CD4-positive, alpha-beta T cell (primary cell): ENCODE measurements around the gene NUDT13. TPM values are rescaled to one million over a fixed set of nuclear protein-coding genes. Genes with fewer than 3 reads are reported as not detected.

Source experiments
- ATAC-seq: fragments of 200-7000 bp; cut with Tn5 transposase; one replicate; pipeline ENCODE4 v1.10.0; 2022; ENCODE audit warnings: mild to moderate bottlenecking; ENCODE audit not compliant: poor library complexity
- CTCF ChIA-PET: fragments of 350-600 bp; sonication (Branson Sonifier 250); formaldehyde crosslinking; loops from one replicate; lab custom pipeline; 2021; ENCODE audit warnings: antibody characterized with exemption, inconsistent platforms; lab: Charles Lee
- POLR2A ChIA-PET: fragments of 350-600 bp; sonication (Branson Sonifier 250); formaldehyde crosslinking; loops from one replicate; lab custom pipeline; 2021; ENCODE audit warnings: antibody characterized with exemption, inconsistent platforms; lab: Charles Lee
- DNase-seq, 14 experiments: peaks; one replicate each; pipeline ENCODE4 v3.0.0-alpha.2; 2013 to 2020; ENCODE audit warnings: mixed read lengths in 2 of 14
- H3K27ac ChIP-seq, 2 donors: one replicate each; pipeline versions ENCODE4 v1.5.1 to v1.7.0; 2013; ENCODE audit warnings: low read length in 2 of 2, low read depth in 1 of 2, mild to moderate bottlenecking in 1 of 2
- H3K27me3 ChIP-seq, 2 experiments: 1 replicate in 1 of 2; 2 replicates in 1 of 2; pipeline versions ENCODE4 v1.6.1 to v1.7.0; 2013; ENCODE audit warnings: low read length in 2 of 2, control low read depth in 1 of 2, mild to moderate bottlenecking in 1 of 2, moderate library complexity in 1 of 2; ENCODE audit not compliant: insufficient read depth in 2 of 2, control insufficient read depth in 1 of 2
- H3K36me3 ChIP-seq: one replicate; pipeline ENCODE4 v1.6.1; 2013; ENCODE audit warnings: low read length, control low read depth; ENCODE audit not compliant: insufficient read depth
- H3K4me1 ChIP-seq: one replicate; pipeline ENCODE4 v1.6.1; 2013; ENCODE audit warnings: low read length, control low read depth; ENCODE audit not compliant: insufficient read depth
- H3K4me3 ChIP-seq: one replicate; pipeline ENCODE4 v1.5.1; 2013; ENCODE audit warnings: mild to moderate bottlenecking, low read length, moderate library complexity
- H3K9me3 ChIP-seq, 2 experiments: 1 replicate in 1 of 2; 2 replicates in 1 of 2; pipeline versions ENCODE4 v1.6.1 to v1.7.0; 2013; ENCODE audit warnings: low read length in 2 of 2, mild to moderate bottlenecking in 2 of 2, control low read depth in 1 of 2, moderate library complexity in 1 of 2; ENCODE audit not compliant: control insufficient read depth in 1 of 2, insufficient read depth in 1 of 2
- H3K27ac Mint-ChIP-seq: one replicate; pipeline ENCODE4 v1.8.0; 2020; ENCODE audit warnings: mixed read lengths
- H3K27me3 Mint-ChIP-seq: one replicate; pipeline ENCODE4 v1.8.0; 2021; ENCODE audit warnings: mixed read lengths
- H3K36me3 Mint-ChIP-seq: one replicate; pipeline ENCODE4 v1.8.0; 2021; ENCODE audit warnings: low read depth, mixed read lengths
- H3K4me1 Mint-ChIP-seq: one replicate; pipeline ENCODE4 v1.8.0; 2021; ENCODE audit warnings: low read depth, mixed read lengths
- H3K4me3 Mint-ChIP-seq: one replicate; pipeline ENCODE4 v1.8.0; 2020; ENCODE audit warnings: mild to moderate bottlenecking, mixed read lengths
- H3K9me3 Mint-ChIP-seq: one replicate; pipeline ENCODE4 v1.8.0; 2020; ENCODE audit warnings: mixed read lengths
- CTCF ChIP-seq: fragments of 200-600 bp; IDR thresholded peaks from one replicate; pipeline ENCODE4 v1.8.0; 2022; ENCODE audit warnings: antibody characterized with exemption, mild to moderate bottlenecking
- intact Hi-C, 2 experiments: fragments of 100-400 bp; cut with DNase I in 1 of 2; cut with micrococcal nuclease in 1 of 2; formaldehyde crosslinking; loops; one replicate each; pipeline versions ENCODE4 v1.15.1 to v1.9.0; 2023 to 2025; cut with DNase I, micrococcal nuclease
- total RNA-seq, 174 experiments: library from RNA in 2 of 174; stranded (reverse) in 2 of 174; gene quantifications; one replicate each; pipeline ENCODE4 v1.2.3 and lab custom pipeline; 2021 to 2026

Gene NUDT13
- total RNA-seq, 2 experiments from 2014 or later = 0.67 to 0.82 TPM

DNA sequence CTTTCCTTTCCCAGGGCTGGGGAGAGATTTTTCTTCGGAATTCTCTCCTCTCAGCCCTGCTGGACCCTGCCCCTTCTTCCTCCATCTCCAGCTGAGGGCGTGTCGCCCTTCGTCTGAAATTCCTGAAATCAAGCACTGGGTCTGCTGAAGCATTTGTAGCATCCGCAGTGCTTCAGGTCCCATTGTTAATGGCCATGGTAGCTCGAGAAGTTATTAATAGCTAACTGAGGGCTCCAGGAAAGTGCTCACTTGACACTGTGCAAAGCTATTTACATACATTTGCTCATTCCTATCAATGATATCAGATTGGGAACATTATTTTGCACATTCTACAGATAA lies 58.2 kb downstream of the NUDT13 start:
- Histone ChIP-seq H3K4me3 (peak overlapping the region; percentile 90), H3K27ac (peak overlapping the region; percentile 96 to 97), H3K27me3 (no peaks in the 10 kb centered on the region), H3K9me3 (no peaks in the 10 kb centered on the region), H3K36me3 (peaks cover 5% of the 10 kb centered on the region), H3K4me1 (peaks cover 11% of the 10 kb centered on the region)
- ChIA-PET POLR2A (interaction anchor here (0.8 to 3.4 kb wide), 8 partner anchors 9 to 953 kb away, joined by 3 to 41 read pairs (median 6); partner anchors contain the start of genes ANAPC16, ASCC1, DNAJC9 and MRPS16), CTCF (interaction anchor here (1.3 to 2.4 kb wide), 3 partner anchors 9 to 73 kb away, joined by 6 to 10 read pairs (median 7); partner anchors contain the start of gene P4HA1)
- Mint-ChIP-seq H3K9me3 (no peaks in the 10 kb centered on the region), H3K27me3 (no peaks in the 10 kb centered on the region), H3K4me3 (peak overlapping the region; percentile 94), H3K36me3 (peaks cover 33% of the 10 kb centered on the region), H3K4me1 (peaks cover 40% of the 10 kb centered on the region), H3K27ac (peak overlapping the region; percentile 98)
- DNase-seq = no peak
- TF ChIP-seq CTCF = no peak
- peak; percentile 6 for ATAC-seq
- intact Hi-C loops = loop anchor here (2.0 to 10.0 kb wide), 8 partner anchors 72 to 1944 kb away; partner anchors contain the start of genes ANXA7 (in 1 of the 2), DNAJB12 (in 1 of the 2), DNAJC9 (in 1 of the 2) and MCU (in 1 of the 2)

DNA sequence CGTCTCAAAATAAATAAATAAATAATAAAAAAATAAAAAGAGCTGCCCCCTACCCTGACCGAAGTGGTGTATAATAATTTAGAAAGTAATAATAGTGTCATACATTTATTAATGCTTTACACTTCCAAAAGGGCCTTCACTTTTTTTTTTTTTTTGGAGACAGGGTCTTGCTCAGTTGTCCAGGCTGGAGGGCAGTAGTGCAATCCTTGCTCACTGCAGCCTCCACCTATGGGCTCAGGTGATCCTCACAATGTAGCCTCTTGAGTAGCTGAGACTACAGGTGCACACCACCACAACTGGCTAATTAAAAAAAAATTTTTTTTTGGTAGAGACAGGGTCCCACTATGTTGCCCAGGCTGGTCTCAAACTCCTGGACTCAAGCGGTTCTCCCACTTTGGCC lies 59.1 kb downstream of the NUDT13 start:
- Mint-ChIP-seq H3K27me3 (no peaks in the 10 kb centered on the region), H3K9me3 (no peaks in the 10 kb centered on the region), H3K27ac (no peak overlapping the region), H3K36me3 (peaks cover 28% of the 10 kb centered on the region), H3K4me3 (peak overlapping the region; percentile 68), H3K4me1 (peaks cover 35% of the 10 kb centered on the region)
- ChIA-PET CTCF (interaction anchor here (0.7 to 1.7 kb wide), 2 partner anchors 10 to 74 kb away, joined by 4 to 6 read pairs; no protein-coding TSS in a partner anchor), POLR2A (interaction anchor here (1.0 to 3.4 kb wide), 5 partner anchors 10 to 953 kb away, joined by 3 to 41 read pairs (median 6); partner anchors contain the start of genes ANAPC16, ASCC1, MRPS16 and P4HA1)
- peaks cover 11% of the 10 kb centered on the region for H3K4me1 ChIP-seq
- no peak for TF ChIP-seq CTCF
- peaks cover 2% of the 10 kb centered on the region for H3K36me3 ChIP-seq
- DNase-seq (no peak), ATAC-seq (no peak)
- intact Hi-C loops = loop anchor here (2.0 to 10.0 kb wide), 8 partner anchors 73 to 1943 kb away; partner anchors contain the start of genes ANXA7 (in 1 of the 2), DNAJB12 (in 1 of the 2), DNAJC9 (in 1 of the 2) and MCU (in 1 of the 2)
- H3K27me3 ChIP-seq = no peaks in the 10 kb centered on the region
- no peaks in the 10 kb centered on the region for H3K9me3 ChIP-seq
- no peak overlapping the region for H3K27ac ChIP-seq
- no peak overlapping the region for H3K4me3 ChIP-seq

DNA sequence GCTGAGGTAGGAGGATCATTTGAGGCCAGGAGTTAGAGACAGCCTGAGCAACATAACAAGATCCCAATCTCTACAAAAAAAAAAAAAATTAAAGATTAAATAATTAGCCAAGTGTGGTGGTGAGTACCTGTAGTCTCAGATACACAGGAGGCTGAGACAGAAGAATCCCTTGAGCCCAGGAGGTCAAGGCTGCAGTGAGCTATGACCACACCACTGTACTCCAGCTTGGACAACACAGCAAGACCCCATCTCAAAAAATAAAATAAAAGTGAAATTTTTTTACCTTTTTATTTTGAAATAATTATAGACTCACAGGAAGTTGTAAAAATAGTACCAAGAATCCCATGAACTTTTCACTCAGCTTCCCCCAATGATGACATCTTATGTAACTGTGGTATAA lies 62.6 kb downstream of the NUDT13 start:
- peaks cover 19% of the 10 kb centered on the region for H3K36me3 Mint-ChIP-seq
- Histone ChIP-seq H3K27ac (no peak overlapping the region), H3K36me3 (peaks cover 16% of the 10 kb centered on the region), H3K9me3 (no peaks in the 10 kb centered on the region), H3K4me3 (no peak overlapping the region), H3K4me1 (peaks cover 7% of the 10 kb centered on the region), H3K27me3 (no peaks in the 10 kb centered on the region)
- no peak for DNase-seq
- no peak for ATAC-seq
- intact Hi-C loops = no loop called here
- ChIA-PET CTCF (interaction anchor here (1.0 kb wide), 1 partner anchor 14 kb away, joined by 3 read pairs; no protein-coding TSS in a partner anchor), POLR2A (no interaction called here)
- no peak overlapping the region for H3K4me3 Mint-ChIP-seq
- TF ChIP-seq CTCF = no peak
- H3K27ac Mint-ChIP-seq = no peak overlapping the region
- H3K9me3 Mint-ChIP-seq = no peaks in the 10 kb centered on the region
- H3K27me3 Mint-ChIP-seq = no peaks in the 10 kb centered on the region
- H3K4me1 Mint-ChIP-seq = peaks cover 8% of the 10 kb centered on the region
